Fibroblast of lung (primary cell): ENCODE data around the gene NSFL1C. TPM values are rescaled to one million over a fixed set of nuclear protein-coding genes. Genes with fewer than 3 reads are reported as not detected.

Experiments
- DNase-seq, 2 donors: peaks; one replicate each; pipeline versions ENCODE4 v3.0.0 to v3.0.0-alpha.2; 2010; ENCODE audit warnings: low read depth in 2 of 2
- H2AFZ ChIP-seq: 2 replicates; pipeline ENCODE4 v1.5.1; 2012; ENCODE audit warnings: low read length, control low read depth, inconsistent platforms
- H3K27ac ChIP-seq: 2 replicates; pipeline ENCODE4 v1.5.1; 2011; ENCODE audit warnings: low read length, control low read depth; ENCODE audit not compliant: insufficient read depth
- H3K27me3 ChIP-seq: 2 replicates; pipeline ENCODE4 v1.5.1; 2011; ENCODE audit warnings: mild to moderate bottlenecking, low read length; ENCODE audit not compliant: control insufficient read depth, insufficient read depth
- H3K36me3 ChIP-seq: 2 replicates; pipeline ENCODE4 v1.5.1; 2011; ENCODE audit warnings: low read length; ENCODE audit not compliant: control insufficient read depth, insufficient read depth
- H3K4me1 ChIP-seq: 2 replicates; pipeline ENCODE4 v1.5.1; 2011; ENCODE audit warnings: low read length; ENCODE audit not compliant: control insufficient read depth, insufficient read depth; ENCODE audit errors: extremely low read depth
- H3K4me2 ChIP-seq: 2 replicates; pipeline ENCODE4 v1.5.1; 2011; ENCODE audit warnings: low read length, control low read depth; ENCODE audit not compliant: insufficient read depth; ENCODE audit errors: extremely low read depth
- H3K4me3 ChIP-seq, 4 experiments: fragments of 200-600 bp in 1 of 4; sonication (generic) in 1 of 4; replicated peaks in 1 of 4; 2 replicates each; pipeline ENCODE4 v1.5.1; 2011 to 2016; ENCODE audit warnings: low read length in 4 of 4, low read depth in 3 of 4, mild to moderate bottlenecking in 3 of 4, control low read depth in 2 of 4, inconsistent platforms in 1 of 4, mixed read lengths in 1 of 4; ENCODE audit not compliant: insufficient read depth in 1 of 4; ENCODE audit errors: control extremely low read depth in 1 of 4
- H3K79me2 ChIP-seq: 2 replicates; pipeline ENCODE4 v1.5.1; 2012; ENCODE audit warnings: mild to moderate bottlenecking, low read length, inconsistent platforms; ENCODE audit not compliant: control insufficient read depth, insufficient read depth
- H3K9ac ChIP-seq: 2 replicates; pipeline ENCODE4 v1.5.1; 2011; ENCODE audit warnings: mild to moderate bottlenecking, low read length, control low read depth; ENCODE audit not compliant: insufficient read depth
- H3K9me3 ChIP-seq: 2 replicates; pipeline ENCODE4 v1.5.1; 2012; ENCODE audit warnings: low read depth, low read length; ENCODE audit not compliant: control insufficient read depth, insufficient read depth
- H4K20me1 ChIP-seq: 2 replicates; pipeline ENCODE4 v1.5.1; 2011; ENCODE audit warnings: low read length; ENCODE audit not compliant: control insufficient read depth, insufficient read depth; ENCODE audit errors: extremely low read depth
- CTCF ChIP-seq, 2 donors: IDR thresholded peaks in 1 of 2; conservative IDR thresholded peaks in 1 of 2; 1 replicate in 1 of 2; 2 replicates in 1 of 2; pipeline ENCODE4 v1.5.1; 2011 to 2012; ENCODE audit warnings: low read length in 2 of 2, control low read depth in 1 of 2, inconsistent platforms in 1 of 2, low read depth in 1 of 2, mild to moderate bottlenecking in 1 of 2
- EZH2 ChIP-seq: IDR thresholded peaks from 2 replicates; pipeline ENCODE4 v1.5.1; 2012; ENCODE audit warnings: low read length, control low read depth, mild to moderate bottlenecking; ENCODE audit errors: missing control alignments
- polyA plus RNA-seq, 2 donors: library from polyadenylated mRNA; depleted of rRNA in 1 of 2; stranded (reverse) in 1 of 2; unstranded in 1 of 2; fragments of >200 nt; gene quantifications; 2 replicates each; pipeline ENCODE4 v1.2.1, GENCODE V29; 2011 to 2012; ENCODE audit warnings: missing spikeins in 1 of 2
- total RNA-seq: library from RNA; depleted of rRNA; stranded (reverse); fragments of >200 nt; gene quantifications from 2 replicates; pipeline ENCODE4 v1.2.1, GENCODE V29; 2014

The NSFL1C gene
- total and polyA plus RNA-seq, 2 donors (not counting 1 experiment from before 2014, with no cell fraction given): 17.8 to 24.3 TPM

- Histone ChIP-seq H3K4me2 (no peak overlapping the region), H3K36me3 (peaks cover 1% of the 10 kb centered on the region), H3K27ac (no peak overlapping the region), H3K9me3 (no peaks in the 10 kb centered on the region), H3K4me1 (peaks cover 4% of the 10 kb centered on the region), H3K79me2 (no peaks in the 10 kb centered on the region), H4K20me1 (no peaks in the 10 kb centered on the region), H3K27me3 (no peaks in the 10 kb centered on the region), H3K4me3 (no peak overlapping the region), H3K9ac (no peak overlapping the region), H2AFZ (no peak overlapping the region)
- TF ChIP-seq CTCF (conservative IDR thresholded peaks at IDR 0.05 in 1 of 2, IDR thresholded peaks at IDR 0.05 in 1 of 2; ENCODE audit: low read depth in 1 of 2, low read length in 2 of 2): peak; percentile 13 to 36
- TF ChIP-seq EZH2: no peak
- DNase-seq: peak in 1 of 2 donors; percentile 15
Observed at GRCh38 chr20:1440024-1440423, 26.6 kb downstream of the NSFL1C start.

GRCh38 chr20:1438361-1438760 is 28.3 kb downstream of the NSFL1C start:
- H2AFZ ChIP-seq: no peak overlapping the region
- H3K9ac ChIP-seq: no peak overlapping the region
- H3K4me1 ChIP-seq: peaks cover 7% of the 10 kb centered on the region
- no peak overlapping the region for H3K27ac ChIP-seq
- H4K20me1 ChIP-seq: no peaks in the 10 kb centered on the region
- H3K36me3 ChIP-seq: no peaks in the 10 kb centered on the region
- no peak overlapping the region for H3K4me3 ChIP-seq
- H3K79me2 ChIP-seq: no peaks in the 10 kb centered on the region
- TF ChIP-seq EZH2 (no peak), CTCF (conservative IDR thresholded peaks at IDR 0.05 in 1 of 2, IDR thresholded peaks at IDR 0.05 in 1 of 2; ENCODE audit: low read depth in 1 of 2, low read length in 2 of 2) (no peak)
- no peak overlapping the region for H3K4me2 ChIP-seq
- H3K9me3 ChIP-seq: no peaks in the 10 kb centered on the region
- no peak for DNase-seq
- H3K27me3 ChIP-seq: no peaks in the 10 kb centered on the region

- TF ChIP-seq EZH2 (no peak), CTCF (conservative IDR thresholded peaks at IDR 0.05 in 1 of 2, IDR thresholded peaks at IDR 0.05 in 1 of 2; ENCODE audit: low read depth in 1 of 2, low read length in 2 of 2) (peak; percentile 89 to 91)
- H3K9ac ChIP-seq: no peak overlapping the region
- no peaks in the 10 kb centered on the region for H3K9me3 ChIP-seq
- H2AFZ ChIP-seq: no peak overlapping the region
- H4K20me1 ChIP-seq: no peaks in the 10 kb centered on the region
- H3K79me2 ChIP-seq: no peaks in the 10 kb centered on the region
- no peak overlapping the region for H3K27ac ChIP-seq
- peak; percentile 70 to 89 for DNase-seq
- H3K36me3 ChIP-seq: no peaks in the 10 kb centered on the region
- no peaks in the 10 kb centered on the region for H3K27me3 ChIP-seq
- H3K4me3 ChIP-seq: no peak overlapping the region
- peaks cover 7% of the 10 kb centered on the region for H3K4me1 ChIP-seq
- no peak overlapping the region for H3K4me2 ChIP-seq
Observed at GRCh38 chr20:1437235-1437904, 29.3 kb downstream of the NSFL1C start.
